ENCODE measurements around the gene SMAD5.

SMAD5 gene

GRCh38 chr5:136153581-136154236 is 21.1 kb downstream of the SMAD5 start:
- DNase-seq (ENCODE audit: low read depth in 2 of 2), result no peak

DNA sequence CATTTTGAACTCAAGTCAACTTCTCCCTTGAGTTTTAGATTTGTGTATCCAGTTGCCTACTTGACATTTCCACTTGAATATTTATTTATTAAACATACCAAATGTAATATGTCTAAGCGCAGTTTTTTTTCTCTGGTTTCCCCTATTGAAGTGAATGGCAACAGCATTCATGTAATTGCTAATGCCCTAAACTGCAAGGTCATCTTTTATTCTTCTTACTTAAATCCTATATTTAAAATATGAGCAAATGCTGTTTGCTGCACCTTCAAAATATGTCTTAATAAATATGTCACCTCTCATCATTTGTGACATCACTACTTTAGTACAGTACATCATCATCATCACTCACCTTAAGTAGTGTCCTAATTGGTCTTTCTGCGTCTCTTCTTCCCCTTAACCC is 22.4 kb downstream of the SMAD5 start:
- no peak for DNase-seq (ENCODE audit: low read depth in 2 of 2)

- no peak for DNase-seq (ENCODE audit: low read depth in 2 of 2)
These were observed 23.1 kb downstream of the SMAD5 start for GRCh38 chr5:136155761-136156160.

DNA sequence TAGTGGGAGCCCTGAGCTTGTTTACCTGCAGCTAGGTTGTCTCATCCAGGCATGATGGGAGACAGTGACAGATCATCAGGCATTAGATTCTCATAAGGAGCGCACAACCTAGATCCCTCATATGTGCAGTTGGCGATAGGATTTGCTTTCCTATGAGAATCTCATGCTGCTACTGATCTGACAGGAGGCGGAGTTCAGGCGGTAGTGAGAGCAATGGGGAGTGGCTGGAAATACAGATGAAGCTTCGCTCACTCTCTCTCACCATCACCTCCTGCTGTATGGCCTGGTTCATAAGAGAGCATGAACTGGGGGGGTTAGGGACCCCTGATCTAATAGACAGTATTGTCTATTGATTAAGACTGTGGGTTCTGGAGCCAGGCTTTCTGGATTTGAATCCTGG is 24.9 kb downstream of the SMAD5 start:
- DNase-seq (ENCODE audit: low read depth in 2 of 2), result no peak

DNA sequence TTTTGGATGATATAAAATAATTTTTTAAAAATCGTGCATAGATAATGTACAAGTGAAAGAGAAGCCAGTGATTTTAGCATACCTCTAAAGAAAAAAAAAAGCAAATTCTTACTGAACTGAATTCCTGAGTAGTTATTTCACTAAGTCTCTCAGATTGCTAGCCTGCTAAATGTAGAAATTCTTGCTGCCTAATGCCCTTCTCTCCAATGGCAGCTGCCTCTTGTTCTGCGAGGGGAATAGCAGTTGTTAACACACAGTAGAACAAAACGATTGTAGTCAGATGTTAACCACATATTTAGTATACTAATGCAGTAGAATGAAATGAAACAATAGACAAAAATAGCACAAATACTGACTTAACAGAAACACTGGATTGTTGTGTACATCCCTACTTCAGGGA is 26.8 kb downstream of the SMAD5 start:
- no peak for DNase-seq (ENCODE audit: low read depth in 2 of 2)

DNA sequence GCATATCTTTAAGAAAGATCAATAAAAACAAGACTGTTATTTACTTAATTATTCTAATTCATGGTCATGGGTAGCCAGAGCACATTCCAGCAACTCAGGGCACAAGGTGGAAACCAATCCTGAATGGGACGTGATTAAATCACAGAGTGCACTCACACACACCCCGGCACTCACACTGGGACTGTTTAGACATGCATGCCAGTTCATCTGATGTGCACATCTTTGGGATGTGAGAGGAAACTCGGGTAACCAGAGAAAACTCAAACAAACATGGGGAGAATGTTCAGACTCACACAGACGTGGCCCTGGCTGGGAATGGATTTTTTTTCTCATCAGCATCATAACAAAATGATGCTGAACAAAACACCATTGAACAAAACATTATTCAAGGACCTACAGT is 29.4 kb downstream of the SMAD5 start:
- no peak for DNase-seq (ENCODE audit: low read depth in 2 of 2)

DNA sequence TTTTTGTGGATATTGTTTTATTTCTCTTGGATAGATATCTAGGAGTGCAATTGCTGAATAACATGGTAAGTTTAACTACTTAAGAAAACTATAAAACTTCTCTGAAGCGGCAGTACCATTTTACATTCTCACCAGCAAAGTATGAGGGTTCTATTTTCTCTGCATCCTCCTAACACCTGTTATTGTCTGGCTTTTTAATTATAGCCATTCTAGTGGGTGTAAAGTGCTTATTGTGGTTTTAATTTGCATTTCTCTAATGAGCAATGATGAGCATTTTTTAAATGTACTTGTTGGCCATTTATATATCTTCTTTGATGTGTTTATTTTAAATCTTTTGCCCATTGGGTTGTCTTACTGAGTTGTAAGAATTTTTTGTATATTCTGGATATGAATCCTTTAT is 31.6 kb downstream of the SMAD5 start:
- DNase-seq (ENCODE audit: low read depth in 2 of 2), result no peak

GRCh38 chr5:136166909-136167308 is 34.3 kb downstream of the SMAD5 start:
- no peak for DNase-seq (ENCODE audit: low read depth in 2 of 2)

DNA sequence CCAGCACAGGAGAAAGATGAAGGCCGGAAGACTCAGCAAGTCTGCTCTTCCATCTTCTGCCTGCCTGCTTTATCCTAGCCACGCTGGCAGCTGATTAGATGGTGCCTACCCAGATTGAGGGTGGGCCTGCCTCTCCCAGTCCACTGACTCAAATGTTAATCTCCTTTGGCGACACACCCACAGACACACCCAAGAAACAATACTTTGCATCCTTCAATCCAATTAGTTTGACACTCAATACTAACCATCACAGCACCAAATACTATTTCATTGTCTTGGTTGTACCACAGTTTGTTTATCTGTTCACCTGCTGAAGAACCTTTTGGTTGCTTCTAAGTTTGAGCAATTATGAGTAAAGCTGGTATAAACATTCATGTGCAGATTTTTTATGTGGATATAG is 36.6 kb downstream of the SMAD5 start:
- DNase-seq (ENCODE audit: low read depth in 2 of 2), result no peak

DNA sequence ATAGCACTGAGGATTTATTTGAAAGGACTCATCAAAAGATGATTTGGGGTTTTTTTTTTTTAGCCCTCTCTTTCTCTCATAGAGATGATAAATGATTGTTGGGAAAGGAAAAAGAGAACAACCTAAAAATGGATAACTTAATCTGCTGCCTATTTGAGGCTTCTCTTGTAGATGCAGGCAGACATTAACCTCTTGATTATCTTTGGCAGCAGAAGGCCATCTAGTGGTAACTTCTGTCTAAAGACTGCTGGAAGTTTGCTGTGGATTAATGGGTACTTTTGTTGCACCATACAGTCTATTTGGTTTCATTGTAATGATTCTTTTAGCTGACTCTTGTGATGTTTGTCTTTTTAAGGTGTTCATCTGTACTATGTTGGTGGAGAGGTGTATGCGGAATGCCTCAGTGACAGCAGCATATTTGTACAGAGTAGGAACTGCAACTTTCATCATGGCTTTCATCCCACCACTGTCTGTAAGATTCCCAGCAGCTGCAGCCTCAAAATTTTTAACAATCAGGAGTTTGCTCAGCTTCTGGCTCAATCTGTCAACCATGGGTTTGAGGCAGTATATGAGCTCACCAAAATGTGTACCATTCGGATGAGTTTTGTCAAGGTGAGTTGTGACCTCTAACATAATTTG is 41.5 kb downstream of the SMAD5 start:
- no peak for DNase-seq (ENCODE audit: low read depth in 2 of 2)

DNA sequence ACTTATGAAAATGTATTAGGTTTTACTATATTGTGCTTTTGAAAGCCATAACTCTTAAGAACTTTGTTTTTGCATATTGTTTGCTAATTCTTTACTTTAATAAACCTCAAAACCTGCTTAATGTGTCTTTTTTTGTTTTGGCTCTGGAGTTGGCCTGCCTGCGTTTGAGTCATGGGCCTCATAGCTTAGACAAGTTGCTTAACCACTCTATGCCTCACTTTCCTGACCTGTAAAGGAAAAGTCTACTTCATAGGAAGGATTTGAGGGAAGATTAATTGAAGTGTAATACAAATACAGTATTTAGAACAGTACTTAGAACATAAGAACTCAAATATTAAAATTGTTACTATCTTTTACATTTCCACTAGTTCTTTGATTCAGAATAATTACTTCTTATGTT is 50.0 kb downstream of the SMAD5 start:
- no peak for DNase-seq (ENCODE audit: low read depth in 2 of 2)

DNA sequence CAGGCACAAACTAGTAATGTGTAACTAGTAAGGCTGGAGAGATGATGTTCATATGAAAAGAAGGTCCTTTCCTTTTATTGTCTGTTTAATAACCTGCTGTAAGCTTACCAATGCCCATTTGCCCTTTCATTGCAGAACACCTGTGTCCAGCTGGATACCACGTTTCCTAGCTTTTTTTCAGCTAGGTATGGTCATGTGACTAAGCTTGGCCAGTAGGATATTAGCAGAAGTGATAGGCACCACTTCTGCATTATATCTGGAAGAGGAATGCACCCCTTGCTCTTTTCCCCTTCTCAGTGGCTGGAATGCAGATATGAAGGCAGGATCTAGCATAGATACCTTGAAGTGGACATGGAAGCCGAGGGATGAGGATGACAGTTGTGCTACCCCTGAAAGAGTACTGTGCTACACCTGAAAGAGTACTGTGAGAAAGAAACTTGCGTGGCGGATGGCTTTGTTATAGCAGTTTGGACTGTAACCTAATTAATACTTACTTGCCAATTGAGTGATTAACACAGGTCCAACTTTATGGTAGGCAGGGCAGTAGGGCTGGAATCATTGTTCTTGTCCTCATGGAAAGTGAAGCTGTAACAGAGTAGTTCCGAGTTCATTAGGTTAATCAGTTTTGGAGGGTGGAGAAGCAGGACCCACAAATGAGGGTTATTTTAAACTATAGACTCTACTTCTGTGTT is 53.5 kb downstream of the SMAD5 start:
- DNase-seq (ENCODE audit: low read depth in 2 of 2), result no peak

- no peak for DNase-seq (ENCODE audit: low read depth in 2 of 2)
These were observed 54.2 kb downstream of the SMAD5 start for GRCh38 chr5:136186796-136187195.

DNA sequence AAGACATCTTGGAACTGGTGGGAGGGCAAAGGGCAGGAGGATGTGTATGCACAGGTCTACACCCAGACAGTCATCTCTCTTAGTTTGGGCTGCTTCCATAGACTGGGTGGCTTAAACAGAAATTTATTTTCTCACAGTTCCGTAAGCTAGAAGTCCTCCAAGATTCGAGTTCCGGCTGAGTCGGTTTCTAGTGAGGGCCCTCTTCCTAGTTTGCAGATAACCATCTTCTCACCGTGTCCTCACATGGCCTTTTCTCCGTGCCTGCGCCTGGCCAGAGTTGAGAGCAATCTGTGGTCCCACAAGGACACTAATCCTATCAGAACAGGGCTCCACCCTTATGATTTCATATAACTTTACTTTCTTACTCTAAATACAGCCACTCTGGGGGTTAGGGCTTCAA is 56.2 kb downstream of the SMAD5 start:
- no peak for DNase-seq (ENCODE audit: low read depth in 2 of 2)

- no peak for DNase-seq (ENCODE audit: low read depth in 2 of 2)
These were observed 57.6 kb downstream of the SMAD5 start for GRCh38 chr5:136190091-136190720.

GRCh38 chr5:136190904-136191303 is 58.3 kb downstream of the SMAD5 start:
- no peak for DNase-seq (ENCODE audit: low read depth in 2 of 2)

DNA sequence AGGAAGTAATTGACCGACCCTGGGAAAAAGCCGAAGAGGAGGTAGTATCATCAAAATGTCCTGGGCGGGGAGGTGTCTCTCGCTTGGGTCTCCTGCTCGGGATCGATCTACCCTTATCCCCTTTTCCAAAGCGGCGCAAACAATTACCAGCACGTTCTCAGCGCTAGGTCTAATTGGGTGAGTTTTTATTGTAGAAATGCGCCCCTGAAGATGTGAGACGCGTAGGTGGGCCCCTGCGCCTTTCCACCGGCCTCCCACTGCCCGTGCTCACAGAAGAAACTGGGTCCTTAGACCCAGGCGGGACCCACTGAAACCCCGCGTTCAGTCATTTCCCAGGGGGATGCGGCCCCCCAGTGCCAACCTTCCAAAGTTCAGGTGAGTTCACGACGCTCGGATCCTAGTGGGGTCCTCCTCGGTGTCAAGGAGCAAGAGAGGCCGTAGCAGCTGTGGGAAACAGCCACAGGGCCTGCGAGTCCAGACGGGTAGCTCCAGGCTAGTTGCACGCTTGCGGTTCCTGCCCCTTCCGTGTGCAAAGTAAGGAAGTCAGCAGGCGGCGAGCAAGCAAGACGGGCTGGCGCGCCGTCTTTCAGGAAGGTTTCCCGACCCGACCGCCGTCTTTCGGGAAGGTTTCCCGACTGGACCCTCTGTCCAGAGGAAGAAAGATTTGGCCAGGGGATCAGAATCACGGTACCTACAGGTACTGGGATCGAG is 58.8 kb downstream of the SMAD5 start:
- DNase-seq (ENCODE audit: low read depth in 2 of 2), result no peak

DNA sequence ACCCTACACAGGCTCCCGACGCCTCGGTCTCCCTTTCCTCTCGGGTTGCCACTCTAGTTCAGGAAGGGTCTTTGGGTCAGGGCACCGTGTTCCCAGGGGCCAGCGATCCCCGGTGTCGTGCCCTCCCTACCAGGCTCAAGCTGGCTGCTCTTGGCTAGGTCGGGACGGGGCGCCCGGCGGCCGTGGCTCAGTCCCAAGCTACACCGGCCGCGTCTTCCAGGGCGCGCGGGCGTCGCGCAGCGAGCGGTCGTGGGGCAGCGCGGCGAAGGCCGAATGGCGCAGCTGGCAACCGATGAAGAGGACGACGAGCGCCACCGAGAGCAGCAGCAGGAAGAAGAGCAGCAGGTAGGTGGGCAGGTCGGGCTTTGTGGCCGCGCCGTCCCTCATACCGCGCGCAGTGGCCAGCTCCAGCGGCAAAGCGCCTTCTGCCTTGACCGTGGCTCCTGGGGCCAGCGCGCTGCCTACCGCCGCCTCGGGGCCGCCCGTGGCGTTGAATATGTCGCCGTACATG is 59.4 kb downstream of the SMAD5 start:
- DNase-seq (ENCODE audit: low read depth in 2 of 2), result no peak

GRCh38 chr5:136192526-136193321 is 60.1 kb downstream of the SMAD5 start, which contains the start of gene SMIM32:
SMIM32 (minus strand) TSS chr5:136193162; CDS start chr5:136192524, 638 bp downstream.
- DNase-seq (ENCODE audit: low read depth in 2 of 2), result no peak

GRCh38 chr5:136193322-136193935 is 60.8 kb downstream of the SMAD5 start:
- DNase-seq (ENCODE audit: low read depth in 2 of 2), result no peak

DNA sequence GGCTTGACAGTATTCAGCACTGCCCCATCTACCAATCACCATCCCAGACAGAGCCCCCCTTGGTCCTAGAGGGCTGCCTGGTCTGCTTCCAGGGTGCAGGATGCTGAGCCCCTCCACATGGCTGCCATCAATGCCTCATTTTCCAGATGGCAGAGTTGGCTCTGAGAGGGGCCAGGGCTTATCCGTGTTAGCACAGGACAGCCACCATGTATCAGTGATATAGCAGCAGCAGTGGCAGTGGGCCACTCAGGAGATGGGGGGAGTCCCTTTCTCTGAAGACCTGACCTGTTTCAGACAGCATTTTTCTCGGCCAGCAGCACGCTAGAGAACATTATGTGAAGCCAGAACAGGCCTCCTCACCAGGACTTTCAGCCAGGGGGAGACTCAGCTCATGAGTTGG is 61.9 kb downstream of the SMAD5 start:
- DNase-seq (ENCODE audit: low read depth in 2 of 2), result no peak
